DND-41 (cell line): ENCODE data around the gene CNTN5.

Experiments used
- ATAC-seq: fragments of 200-7000 bp; cut with Tn5 transposase; 3 replicates; pipeline ENCODE4 v1.9.1; 2021; ENCODE audit warnings: low read depth; ENCODE audit not compliant: insufficient read depth
- DNase-seq: peaks from one replicate; pipeline ENCODE4 v3.0.0-alpha.2; 2020
- H2AFZ ChIP-seq: 2 replicates; pipeline ENCODE4 v1.6.0; 2012; ENCODE audit warnings: low read depth, low read length
- H3K27ac ChIP-seq: 2 replicates; pipeline ENCODE4 v1.5.1; 2012; ENCODE audit warnings: low read length, inconsistent platforms
- H3K27me3 ChIP-seq: fragments of 200-600 bp; sonication (generic); 2 replicates; pipeline ENCODE4 v1.6.0; 2012; ENCODE audit warnings: low read length, mild to moderate bottlenecking, inconsistent platforms; ENCODE audit not compliant: insufficient read depth, poor library complexity
- H3K36me3 ChIP-seq: 2 replicates; pipeline ENCODE4 v1.5.1; 2012; ENCODE audit warnings: low read length, inconsistent platforms; ENCODE audit not compliant: insufficient read depth
- H3K4me1 ChIP-seq: 2 replicates; pipeline ENCODE4 v1.5.1; 2012; ENCODE audit warnings: mild to moderate bottlenecking, low read length; ENCODE audit not compliant: insufficient read depth
- H3K4me2 ChIP-seq: 2 replicates; pipeline ENCODE4 v1.6.0; 2012; ENCODE audit warnings: mild to moderate bottlenecking, moderate library complexity, low read length, inconsistent platforms; ENCODE audit not compliant: insufficient read depth
- H3K4me3 ChIP-seq, 2 experiments: fragments of 200-600 bp in 1 of 2; shearing (Covaris generic) in 1 of 2; 2 replicates each; pipeline ENCODE4 v1.5.1; 2012 to 2016; ENCODE audit warnings: inconsistent platforms in 2 of 2, low read length in 2 of 2, mild to moderate bottlenecking in 2 of 2, low read depth in 1 of 2, moderate library complexity in 1 of 2
- H3K79me2 ChIP-seq: 2 replicates; pipeline ENCODE4 v1.6.0; 2012; ENCODE audit warnings: low read length, inconsistent platforms; ENCODE audit not compliant: insufficient read depth
- H3K9ac ChIP-seq: 2 replicates; pipeline ENCODE4 v1.6.0; 2012; ENCODE audit warnings: low read depth, mild to moderate bottlenecking, inconsistent platforms, low read length, moderate library complexity
- H3K9me3 ChIP-seq: 2 replicates; pipeline ENCODE4 v1.5.1; 2012; ENCODE audit warnings: low read length, moderate library complexity, mild to moderate bottlenecking, inconsistent platforms; ENCODE audit not compliant: insufficient read depth, severe bottlenecking
- H4K20me1 ChIP-seq: 2 replicates; pipeline ENCODE4 v1.6.0; 2012; ENCODE audit warnings: low read length; ENCODE audit not compliant: insufficient read depth
- CTCF ChIP-seq: IDR thresholded peaks from 2 replicates; pipeline ENCODE4 v1.5.1; 2012; ENCODE audit warnings: borderline replicate concordance, low read length, moderate library complexity, mild to moderate bottlenecking; ENCODE audit not compliant: poor library complexity, severe bottlenecking; ENCODE audit errors: extremely low read depth
- EZH2 ChIP-seq: IDR thresholded peaks from 3 replicates; pipeline ENCODE4 v1.6.1; 2012; ENCODE audit warnings: borderline replicate concordance, low read depth, mild to moderate bottlenecking, moderate library complexity, low read length, inconsistent platforms; ENCODE audit not compliant: severe bottlenecking

The CNTN5 gene

GRCh38 chr11:99432677-99433076 lies 411.9 kb downstream of the CNTN5 start:
- Histone ChIP-seq H3K4me2 (no peak overlapping the region), H3K4me3 (no peak overlapping the region), H3K9me3 (no peaks in the 10 kb centered on the region), H3K27ac (no peak overlapping the region), H3K27me3 (no peaks in the 10 kb centered on the region), H3K9ac (no peak overlapping the region), H2AFZ (no peak overlapping the region), H3K36me3 (no peaks in the 10 kb centered on the region), H3K79me2 (no peaks in the 10 kb centered on the region), H4K20me1 (no peaks in the 10 kb centered on the region), H3K4me1 (no peaks in the 10 kb centered on the region)
- no peak for TF ChIP-seq CTCF
- TF ChIP-seq EZH2: no peak
- ATAC-seq: no peak
- no peak for DNase-seq

GRCh38 chr11:99443276-99443675 lies 422.5 kb downstream of the CNTN5 start:
- Histone ChIP-seq H3K9ac (no peak overlapping the region), H3K27ac (no peak overlapping the region), H3K4me3 (no peak overlapping the region), H4K20me1 (no peaks in the 10 kb centered on the region), H3K36me3 (no peaks in the 10 kb centered on the region), H2AFZ (no peak overlapping the region), H3K79me2 (no peaks in the 10 kb centered on the region), H3K4me2 (no peak overlapping the region), H3K27me3 (no peaks in the 10 kb centered on the region), H3K9me3 (no peaks in the 10 kb centered on the region), H3K4me1 (no peaks in the 10 kb centered on the region)
- DNase-seq (no peak), ATAC-seq (no peak)
- TF ChIP-seq CTCF (no peak), EZH2 (no peak)

GRCh38 chr11:99446400-99446799 lies 425.7 kb downstream of the CNTN5 start:
- no peak overlapping the region for H3K27ac ChIP-seq
- H3K27me3 ChIP-seq: no peaks in the 10 kb centered on the region
- DNase-seq (no peak), ATAC-seq (no peak)
- H3K36me3 ChIP-seq: no peaks in the 10 kb centered on the region
- H3K79me2 ChIP-seq: no peaks in the 10 kb centered on the region
- no peaks in the 10 kb centered on the region for H3K9me3 ChIP-seq
- TF ChIP-seq CTCF (no peak), EZH2 (no peak)
- H3K4me2 ChIP-seq: no peak overlapping the region
- H4K20me1 ChIP-seq: no peaks in the 10 kb centered on the region
- no peak overlapping the region for H3K4me3 ChIP-seq
- no peak overlapping the region for H2AFZ ChIP-seq
- no peak overlapping the region for H3K9ac ChIP-seq
- no peaks in the 10 kb centered on the region for H3K4me1 ChIP-seq

- Histone ChIP-seq H3K79me2 (no peaks in the 10 kb centered on the region), H3K9me3 (no peaks in the 10 kb centered on the region), H2AFZ (no peak overlapping the region), H3K27me3 (no peaks in the 10 kb centered on the region), H4K20me1 (no peaks in the 10 kb centered on the region), H3K4me2 (no peak overlapping the region), H3K36me3 (no peaks in the 10 kb centered on the region), H3K27ac (no peak overlapping the region), H3K4me3 (no peak overlapping the region), H3K9ac (no peak overlapping the region), H3K4me1 (no peaks in the 10 kb centered on the region)
- TF ChIP-seq CTCF (no peak), EZH2 (no peak)
- ATAC-seq (no peak), DNase-seq (no peak)
Observed at GRCh38 chr11:99449345-99449744, 428.6 kb downstream of the CNTN5 start.
